ENCODE measurements around the gene HSPA1B. TPM values are rescaled to one million over a fixed set of nuclear protein-coding genes. Genes with fewer than 3 reads are reported as not detected.

Gene HSPA1B
- total RNA-seq, 4 donors from 2014 or later, result 134 to 186 (median 168) TPM

DNA sequence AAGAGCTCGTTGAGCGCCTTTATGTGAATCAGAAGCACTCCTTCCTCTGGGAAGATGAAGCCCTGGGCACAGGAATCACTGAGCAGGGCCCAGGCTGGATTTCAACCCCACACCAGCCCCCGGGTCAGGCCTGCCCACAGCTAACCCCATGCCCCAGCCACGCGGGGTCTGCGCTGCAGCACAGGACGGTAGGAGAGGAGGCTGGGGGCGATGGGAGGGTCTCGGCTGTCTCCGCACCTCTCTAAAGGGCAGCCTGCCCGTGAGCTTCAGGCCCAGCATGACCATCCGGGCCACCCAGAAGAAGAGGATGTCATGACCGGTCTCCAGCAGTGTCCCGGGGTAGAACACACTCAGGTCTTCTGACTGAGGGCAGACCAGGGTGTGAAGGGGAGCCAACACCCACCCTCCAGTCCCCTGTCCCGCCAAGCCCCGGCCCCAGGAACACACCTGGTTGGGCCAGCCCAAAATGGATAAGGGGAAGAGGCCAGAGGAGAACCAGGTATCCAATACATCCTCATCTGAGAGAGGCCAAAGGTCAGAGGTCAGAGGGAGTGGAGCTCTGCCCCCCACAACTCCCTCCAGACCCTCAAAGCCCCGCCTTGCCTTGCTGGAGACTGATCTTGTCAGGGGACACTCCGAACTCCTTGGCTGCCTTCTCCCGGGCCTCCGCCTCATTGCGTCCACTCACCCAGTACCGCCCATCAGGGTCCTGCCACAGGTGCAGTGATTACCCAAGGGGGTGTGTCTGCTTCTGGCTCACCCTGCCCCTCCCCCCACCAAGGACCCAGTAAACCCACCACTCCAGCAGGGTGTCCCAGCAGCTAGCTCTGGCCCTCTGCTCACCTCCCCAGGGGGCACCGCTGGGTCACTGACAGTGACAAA is 46.1 kb upstream of the HSPA1B start:
- Histone ChIP-seq H3K4me3 (no peak overlapping the region), H3K27me3 (no peaks in the 10 kb centered on the region), H3K4me1 (peaks cover 0 to 10% (median 9%) of the 10 kb centered on the region in 4 donors), H3K27ac (no peak overlapping the region), H3K9me3 (no peaks in the 10 kb centered on the region), H3K36me3 (peaks cover 0 to 89% (median 29%) of the 10 kb centered on the region in 3 donors)
- WGBS, 2 donors, result 88 to 91% methylated on average over 15 to 16 of the region's 23 CpGs
- TF ChIP-seq, protein P1, sequence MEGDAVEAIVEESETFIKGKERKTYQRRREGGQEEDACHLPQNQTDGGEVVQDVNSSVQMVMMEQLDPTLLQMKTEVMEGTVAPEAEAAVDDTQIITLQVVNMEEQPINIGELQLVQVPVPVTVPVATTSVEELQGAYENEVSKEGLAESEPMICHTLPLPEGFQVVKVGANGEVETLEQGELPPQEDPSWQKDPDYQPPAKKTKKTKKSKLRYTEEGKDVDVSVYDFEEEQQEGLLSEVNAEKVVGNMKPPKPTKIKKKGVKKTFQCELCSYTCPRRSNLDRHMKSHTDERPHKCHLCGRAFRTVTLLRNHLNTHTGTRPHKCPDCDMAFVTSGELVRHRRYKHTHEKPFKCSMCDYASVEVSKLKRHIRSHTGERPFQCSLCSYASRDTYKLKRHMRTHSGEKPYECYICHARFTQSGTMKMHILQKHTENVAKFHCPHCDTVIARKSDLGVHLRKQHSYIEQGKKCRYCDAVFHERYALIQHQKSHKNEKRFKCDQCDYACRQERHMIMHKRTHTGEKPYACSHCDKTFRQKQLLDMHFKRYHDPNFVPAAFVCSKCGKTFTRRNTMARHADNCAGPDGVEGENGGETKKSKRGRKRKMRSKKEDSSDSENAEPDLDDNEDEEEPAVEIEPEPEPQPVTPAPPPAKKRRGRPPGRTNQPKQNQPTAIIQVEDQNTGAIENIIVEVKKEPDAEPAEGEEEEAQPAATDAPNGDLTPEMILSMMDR (IDR thresholded peaks at IDR 0.05), result no peak
- TF ChIP-seq EP300 (IDR thresholded peaks at IDR 0.05), result no peak
- no peak for TF ChIP-seq POLR2A (IDR thresholded peaks at IDR 0.05)
- no peak for DNase-seq (ENCODE audit: low spot score in 2 of 2)

- TF ChIP-seq, protein P1 (IDR thresholded peaks at IDR 0.05), result no peak
- TF ChIP-seq POLR2A (IDR thresholded peaks at IDR 0.05) (no peak), EP300 (IDR thresholded peaks at IDR 0.05) (no peak)
- 84 to 91% methylated on average over 29 to 31 of the region's 32 CpGs for WGBS, 2 donors
- Histone ChIP-seq H3K36me3 (peaks cover 0 to 93% (median 29%) of the 10 kb centered on the region in 3 donors), H3K27ac (no peak overlapping the region), H3K9me3 (no peaks in the 10 kb centered on the region), H3K27me3 (no peaks in the 10 kb centered on the region), H3K4me3 (no peak overlapping the region), H3K4me1 (peaks cover 0 to 3% (median 2%) of the 10 kb centered on the region in 4 donors)
- no peak for DNase-seq (ENCODE audit: low spot score in 2 of 2)
Observed at GRCh38 chr6:31782126-31782855, 45.2 kb upstream of the HSPA1B start.

GRCh38 chr6:31784098-31784925 is 43.2 kb upstream of the HSPA1B start:
- TF ChIP-seq POLR2A (IDR thresholded peaks at IDR 0.05), result no peak
- TF ChIP-seq, protein P1 (IDR thresholded peaks at IDR 0.05), result no peak
- no peak for TF ChIP-seq EP300 (IDR thresholded peaks at IDR 0.05)
- no peak for DNase-seq (ENCODE audit: low spot score in 2 of 2)
- 88 to 94% methylated on average over 15 of the region's 15 CpGs for WGBS, 2 donors
- no peaks in the 10 kb centered on the region for H3K4me1 ChIP-seq
- no peaks in the 10 kb centered on the region for H3K27me3 ChIP-seq
- no peak overlapping the region for H3K27ac ChIP-seq
- H3K36me3 ChIP-seq, result peaks cover 0 to 94% (median 23%) of the 10 kb centered on the region in 3 donors
- H3K9me3 ChIP-seq, result no peaks in the 10 kb centered on the region
- H3K4me3 ChIP-seq, result no peak overlapping the region

GRCh38 chr6:31785475-31785874 is 42.1 kb upstream of the HSPA1B start:
- Histone ChIP-seq H3K27me3 (no peaks in the 10 kb centered on the region), H3K4me3 (no peak overlapping the region), H3K9me3 (no peaks in the 10 kb centered on the region), H3K27ac (no peak overlapping the region), H3K4me1 (no peaks in the 10 kb centered on the region), H3K36me3 (peaks cover 0 to 93% (median 14%) of the 10 kb centered on the region in 3 donors)
- TF ChIP-seq POLR2A (IDR thresholded peaks at IDR 0.05) (no peak), EP300 (IDR thresholded peaks at IDR 0.05) (no peak)
- TF ChIP-seq, protein P1 (IDR thresholded peaks at IDR 0.05), result no peak
- DNase-seq (ENCODE audit: low spot score in 2 of 2), result no peak
- WGBS, 2 donors, result 94 to 96% methylated on average over 11 of the region's 11 CpGs

Measured in tibial nerve (tissue), 4 donors.